Measurements from ENCODE around the gene ARL6IP6. TPM values are rescaled to one million over a fixed set of nuclear protein-coding genes. Genes with fewer than 3 reads are reported as not detected.

ARL6IP6 gene
- total RNA-seq, 1 donor from 2014 or later: 21.7 TPM

GRCh38 chr2:152796941-152797340 is 78.5 kb downstream of the ARL6IP6 start:
- no peak for DNase-seq (ENCODE audit: low read depth, low spot score)

- DNase-seq (ENCODE audit: low read depth, low spot score): no peak
These were observed 86.4 kb downstream of the ARL6IP6 start for GRCh38 chr2:152804687-152805408.

- no peak for DNase-seq (ENCODE audit: low read depth, low spot score)
These were observed 93.5 kb downstream of the ARL6IP6 start for GRCh38 chr2:152811916-152812315.

Other genes with a start within 250 kb of the ARL6IP6 start
- gene PRPF40A, start 1.2 kb upstream of the ARL6IP6 start, total RNA-seq: 149 and 156 TPM in 2 replicates